Activated T-helper 1 cell treated with anti-CD3 and anti-CD28 coated beads, Interleukin-2, amount 50 U/mL, for 16 hours (primary cell): Measurements from ENCODE around the gene POU2AF2.
"Not testable (repeated sequence)": the region's sequence is repeated elsewhere in the genome, so short reads cannot be mapped to it uniquely, and the experiment has no call there.

Experiments
- DNase-seq, 2 donors: peaks; one replicate each; pipeline ENCODE4 v3.0.0-alpha.2; 2020; ENCODE audit warnings: low read depth in 1 of 2, low spot score in 1 of 2

The POU2AF2 gene

GRCh38 chr11:111258046-111258445, 12.5 kb downstream of the POU2AF2 start:
- DNase-seq = no peak

DNA sequence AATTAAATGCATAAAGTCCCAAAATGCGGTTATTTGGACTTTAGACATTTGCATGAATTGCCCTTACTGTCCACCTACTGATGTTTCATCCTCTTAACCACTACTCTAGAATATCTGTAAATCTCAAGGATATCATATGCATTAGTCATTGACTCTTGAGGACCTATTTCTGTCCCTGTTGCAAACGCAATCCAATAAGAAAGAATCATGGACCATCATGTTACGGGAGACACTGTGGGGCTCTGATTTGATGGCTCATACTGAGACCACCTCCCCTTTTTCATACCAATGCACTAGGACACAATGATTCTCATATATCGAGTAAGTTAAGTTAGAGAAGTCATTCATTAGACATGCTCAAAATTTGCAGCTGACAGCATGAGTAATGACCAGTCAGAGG, 14.4 kb downstream of the POU2AF2 start:
- no peak for DNase-seq

- no peak for DNase-seq
These were observed 15.3 kb downstream of the POU2AF2 start for GRCh38 chr11:111260811-111261210.

- DNase-seq = no peak
These were observed 19.1 kb downstream of the POU2AF2 start for GRCh38 chr11:111264646-111265045.

- no peak for DNase-seq
These were observed 19.9 kb downstream of the POU2AF2 start for GRCh38 chr11:111265421-111265820.

- not testable (repeated sequence) for DNase-seq
These were observed 22.8 kb downstream of the POU2AF2 start for GRCh38 chr11:111268303-111268702.

GRCh38 chr11:111269146-111269868, 23.8 kb downstream of the POU2AF2 start:
- DNase-seq = no peak

GRCh38 chr11:111272420-111272819, 26.9 kb downstream of the POU2AF2 start:
- DNase-seq = no peak

GRCh38 chr11:111282562-111283075, 37.1 kb downstream of the POU2AF2 start:
- no peak for DNase-seq

DNA sequence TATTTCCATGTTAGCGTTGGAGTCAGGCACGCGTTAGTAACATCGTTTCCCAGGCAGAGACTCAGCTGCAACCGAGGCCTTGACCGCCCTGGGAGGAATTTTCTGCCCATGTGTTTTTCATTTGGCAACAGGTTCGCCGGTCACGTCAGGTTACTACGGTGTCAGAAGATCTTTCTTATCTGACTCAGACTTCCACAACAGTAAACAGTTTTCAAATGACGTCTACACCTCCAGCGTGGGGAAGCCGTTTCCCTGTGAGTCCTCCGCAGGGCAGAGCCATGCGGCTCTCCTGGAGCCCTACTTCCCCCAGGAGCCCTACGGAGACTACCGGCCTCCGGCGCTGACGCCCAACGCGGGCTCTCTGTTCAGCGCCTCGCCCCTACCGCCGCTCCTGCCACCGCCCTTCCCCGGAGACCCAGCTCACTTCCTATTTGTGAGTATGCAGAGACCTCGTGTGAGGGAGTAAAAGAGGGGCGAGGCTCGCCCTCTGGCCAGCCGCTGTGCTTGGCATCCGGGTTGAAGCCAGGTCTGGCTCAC, 38.5 kb downstream of the POU2AF2 start:
- no peak for DNase-seq

GRCh38 chr11:111285189-111286091, 39.9 kb downstream of the POU2AF2 start:
- DNase-seq = no peak

GRCh38 chr11:111291764-111292163, 46.2 kb downstream of the POU2AF2 start:
- no peak for DNase-seq

- DNase-seq = not testable (repeated sequence)
These were observed 46.9 kb downstream of the POU2AF2 start for GRCh38 chr11:111292408-111292807.

GRCh38 chr11:111296196-111296595, 50.7 kb downstream of the POU2AF2 start:
- DNase-seq = no peak

DNA sequence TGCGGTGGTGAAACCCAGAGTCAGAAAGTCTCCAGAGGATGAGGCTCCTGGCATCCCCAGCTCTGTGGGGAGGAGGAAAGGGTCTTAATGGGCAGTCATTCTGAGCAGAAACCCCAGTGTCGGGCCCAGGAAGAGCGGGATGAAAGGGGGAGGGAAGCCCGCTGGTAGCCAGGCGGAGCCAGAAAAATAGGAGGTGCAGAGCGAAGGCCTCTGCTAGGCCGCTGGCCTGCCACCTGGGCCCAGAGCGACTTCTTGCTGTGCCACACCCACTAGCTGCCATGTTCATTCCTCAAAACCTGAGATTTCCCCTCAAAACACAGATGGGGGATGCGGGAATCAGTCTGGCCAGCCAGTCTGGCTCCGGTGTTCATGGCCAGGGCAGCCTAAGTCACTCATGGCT, 52.2 kb downstream of the POU2AF2 start:
- DNase-seq = no peak

DNA sequence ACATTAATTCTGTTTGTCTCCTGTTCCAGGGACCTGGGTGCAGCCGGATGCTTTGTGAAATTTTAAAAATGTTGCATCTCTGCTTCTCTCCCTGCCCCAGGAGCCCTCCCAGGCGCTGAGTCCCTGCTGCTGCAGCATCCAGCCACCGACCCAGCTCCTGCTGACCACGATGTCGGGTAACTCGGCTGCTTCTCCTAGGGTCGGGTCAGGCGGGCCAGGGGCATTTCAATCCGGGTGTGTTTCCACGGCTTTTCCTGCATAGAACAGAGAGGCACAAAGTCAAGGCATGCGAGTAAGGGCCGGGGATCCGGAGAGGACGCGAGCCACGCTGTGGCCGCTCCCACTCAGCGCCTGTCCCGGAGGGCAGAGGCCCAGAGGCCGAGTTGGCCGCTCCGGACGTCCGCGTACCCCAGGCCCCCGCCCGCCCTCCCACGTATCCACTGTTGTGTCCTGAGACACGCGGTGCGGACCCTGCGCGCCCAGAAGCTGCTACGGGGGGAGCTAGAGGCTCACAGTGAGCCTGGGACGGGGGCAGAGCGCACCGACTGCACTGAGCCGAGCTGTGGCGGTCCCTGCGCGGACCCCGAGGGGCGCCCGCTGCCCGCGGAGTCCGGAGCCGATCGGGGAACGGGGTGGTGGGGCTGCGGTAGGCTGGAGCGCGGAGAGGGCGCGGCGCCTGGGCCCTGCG, 53.0 kb downstream of the POU2AF2 start, which contains the start of gene POU2AF3:
Gene POU2AF3, plus strand, starts transcription at position 134 of the 688 bp plus-strand sequence. Its CDS starts 36 bp downstream, at position 170.
- no peak for DNase-seq

GRCh38 chr11:111299101-111300026, 53.8 kb downstream of the POU2AF2 start:
- DNase-seq = no peak

DNA sequence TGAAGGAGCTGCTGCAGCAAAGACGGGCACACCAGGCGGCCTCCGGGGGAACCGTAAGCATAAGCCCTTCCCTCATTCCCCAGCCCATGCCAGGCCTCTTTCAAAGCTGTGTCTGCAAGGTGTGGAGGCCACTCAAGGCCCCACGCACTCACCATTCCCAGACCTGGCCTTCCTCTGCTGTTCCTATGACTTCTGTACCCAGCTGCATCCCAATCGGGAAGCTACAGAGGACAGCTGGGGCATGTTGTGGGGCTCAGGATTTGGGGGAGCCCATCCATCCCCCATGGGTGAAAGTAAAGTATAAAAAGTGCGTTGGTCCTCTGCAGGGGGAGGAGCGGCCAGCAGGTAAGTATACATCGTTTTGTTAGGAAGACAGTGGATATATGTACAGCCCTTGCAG, 55.0 kb downstream of the POU2AF2 start:
- DNase-seq = no peak

- no peak for DNase-seq
These were observed 55.7 kb downstream of the POU2AF2 start for GRCh38 chr11:111301004-111301841.
